GM19372 (cell line): ENCODE data around the gene STK32C.
"Not testable (repeated sequence)": the region's sequence is repeated elsewhere in the genome, so short reads cannot be mapped to it uniquely, and the experiment has no call there.

Source experiments
- ATAC-seq: cut with Tn5 transposase; IDR thresholded peaks from one replicate; pipeline ENCODE4 v1.9.1; 2021; ENCODE audit warnings: mild to moderate bottlenecking, low read depth, moderate library complexity; ENCODE audit not compliant: unreplicated experiment

Gene STK32C

GRCh38 chr10:132307823-132308586 lies at the start of gene STK32C:
STK32C (minus strand) TSS chr10:132307950; CDS start chr10:132307833, 117 bp downstream.
- ATAC-seq: peak; percentile 63

- ATAC-seq: no peak
These were observed 49.0 kb upstream of the STK32C start for GRCh38 chr10:132356621-132357195.

- ATAC-seq: no peak
These were observed 48.0 kb upstream of the STK32C start for GRCh38 chr10:132355754-132356153.

GRCh38 chr10:132355297-132355696 lies 47.5 kb upstream of the STK32C start:
- ATAC-seq: no peak

- ATAC-seq: no peak
These were observed 46.8 kb upstream of the STK32C start for GRCh38 chr10:132354356-132355094.

- no peak for ATAC-seq
These were observed 46.0 kb upstream of the STK32C start for GRCh38 chr10:132353456-132354355.

GRCh38 chr10:132352462-132353308 lies 44.9 kb upstream of the STK32C start:
- not testable (repeated sequence) for ATAC-seq

- no peak for ATAC-seq
These were observed 43.9 kb upstream of the STK32C start for GRCh38 chr10:132351611-132352010.

- no peak for ATAC-seq
These were observed 43.2 kb upstream of the STK32C start for GRCh38 chr10:132350946-132351345.

GRCh38 chr10:132350391-132350790 lies 42.6 kb upstream of the STK32C start:
- no peak for ATAC-seq

GRCh38 chr10:132349766-132350165 lies 42.0 kb upstream of the STK32C start:
- ATAC-seq: no peak

- no peak for ATAC-seq
These were observed 40.1 kb upstream of the STK32C start for GRCh38 chr10:132347931-132348267.

- ATAC-seq: no peak
These were observed 39.6 kb upstream of the STK32C start for GRCh38 chr10:132347211-132347930.

- ATAC-seq: no peak
These were observed 39.1 kb upstream of the STK32C start for GRCh38 chr10:132346806-132347205.

- ATAC-seq: no peak
These were observed 37.6 kb upstream of the STK32C start for GRCh38 chr10:132345345-132345744.

GRCh38 chr10:132344386-132344785 lies 36.6 kb upstream of the STK32C start:
- ATAC-seq: no peak

- no peak for ATAC-seq
These were observed 34.8 kb upstream of the STK32C start for GRCh38 chr10:132342553-132342952.

GRCh38 chr10:132341781-132342180 lies 34.0 kb upstream of the STK32C start:
- no peak for ATAC-seq

- no peak for ATAC-seq
These were observed 33.3 kb upstream of the STK32C start for GRCh38 chr10:132341017-132341416.
